HG03521 (cell line): Measurements from ENCODE around the gene PM20D1.
"Not testable (repeated sequence)": the region's sequence is repeated elsewhere in the genome, so short reads cannot be mapped to it uniquely, and the experiment has no call there.

Experiments used
- ATAC-seq: cut with Tn5 transposase; IDR thresholded peaks from one replicate; pipeline ENCODE4 v1.9.1; 2021; ENCODE audit warnings: mild to moderate bottlenecking, moderate library complexity; ENCODE audit not compliant: unreplicated experiment

The PM20D1 gene

GRCh38 chr1:205842229-205842628, 7.7 kb downstream of the PM20D1 start:
- ATAC-seq: no peak

- ATAC-seq: no peak
Observed at GRCh38 chr1:205840146-205840923, 9.6 kb downstream of the PM20D1 start.

GRCh38 chr1:205837382-205837970, 12.5 kb downstream of the PM20D1 start:
- no peak for ATAC-seq

- no peak for ATAC-seq
Observed at GRCh38 chr1:205834751-205835150, 15.2 kb downstream of the PM20D1 start.

GRCh38 chr1:205832326-205832751, 17.6 kb downstream of the PM20D1 start:
- ATAC-seq: no peak

GRCh38 chr1:205827623-205828022, 22.3 kb downstream of the PM20D1 start:
- no peak for ATAC-seq

GRCh38 chr1:205826995-205827394, 22.9 kb downstream of the PM20D1 start:
- ATAC-seq: no peak

- no peak for ATAC-seq
Observed at GRCh38 chr1:205826016-205826806, 23.7 kb downstream of the PM20D1 start.

GRCh38 chr1:205824180-205824579, 25.8 kb downstream of the PM20D1 start:
- no peak for ATAC-seq

GRCh38 chr1:205823260-205823659, 26.7 kb downstream of the PM20D1 start:
- not testable (repeated sequence) for ATAC-seq

- no peak for ATAC-seq
Observed at GRCh38 chr1:205822397-205822796, 27.5 kb downstream of the PM20D1 start.

GRCh38 chr1:205817988-205818387, 31.9 kb downstream of the PM20D1 start:
- ATAC-seq: no peak

GRCh38 chr1:205817364-205817763, 32.6 kb downstream of the PM20D1 start:
- ATAC-seq: no peak

GRCh38 chr1:205813755-205814058, 36.2 kb downstream of the PM20D1 start:
- ATAC-seq: no peak

- ATAC-seq: peak; percentile 90
Observed at GRCh38 chr1:205812878-205813754, 36.8 kb downstream of the PM20D1 start, which contains the start of gene SLC41A1. TSS of gene SLC41A1 (minus strand) at chr1:205813198. CDS start at chr1:205810441, 2,757 bp downstream.

- no peak for ATAC-seq
Observed at GRCh38 chr1:205812271-205812877, 37.6 kb downstream of the PM20D1 start.

- no peak for ATAC-seq
Observed at GRCh38 chr1:205811660-205812059, 38.3 kb downstream of the PM20D1 start.

GRCh38 chr1:205810448-205811157, 39.3 kb downstream of the PM20D1 start:
- no peak for ATAC-seq

- no peak for ATAC-seq
Observed at GRCh38 chr1:205809942-205810345, 40.0 kb downstream of the PM20D1 start.

GRCh38 chr1:205809469-205809868, 40.5 kb downstream of the PM20D1 start:
- no peak for ATAC-seq
